GM08714 (cell line): ENCODE measurements around the gene MAN1A1.
"Not testable (repeated sequence)": the region's sequence is repeated elsewhere in the genome, so short reads cannot be mapped to it uniquely, and the experiment has no call there.

Experiments
- H3K4me3 ChIP-seq: fragments of 200-500 bp; sonication (Bioruptor generic); 2 replicates; pipeline ENCODE4 v1.5.1; 2014; ENCODE audit warnings: mild to moderate bottlenecking, low read length, inconsistent platforms
- ZNF274 ChIP-seq: IDR thresholded peaks from 2 replicates; pipeline ENCODE4 v1.6.1; 2012; ENCODE audit warnings: mild to moderate bottlenecking, low read depth, low read length

The MAN1A1 gene

DNA sequence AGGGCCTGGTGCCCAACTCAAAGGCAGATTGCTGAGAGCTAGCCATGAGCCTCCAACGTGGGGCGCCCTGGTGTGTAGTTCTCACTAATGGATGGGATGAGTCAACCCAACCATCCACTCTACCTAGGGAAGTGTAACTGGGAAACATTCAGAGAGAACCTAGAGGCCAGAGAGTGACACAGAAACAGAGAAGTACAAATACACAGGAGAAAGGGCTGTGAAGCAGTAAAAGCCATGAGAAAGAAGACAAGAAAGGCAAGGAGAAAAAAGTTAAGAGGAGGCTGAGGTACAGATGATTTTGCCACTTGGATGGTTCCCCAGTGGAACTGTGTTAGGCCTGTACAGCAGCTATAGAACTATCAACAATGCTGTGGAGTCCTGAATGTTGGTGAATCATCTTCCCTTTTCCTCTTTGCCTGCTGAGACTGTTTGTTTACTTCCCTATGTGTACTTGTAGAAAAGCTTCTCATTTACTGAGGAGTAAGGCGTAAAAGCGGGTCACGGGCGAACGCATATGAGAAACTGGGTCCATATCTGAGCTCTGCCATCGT lies 39.0 kb downstream of the MAN1A1 start:
- no peak for TF ChIP-seq ZNF274
- H3K4me3 ChIP-seq, result no peak overlapping the region

DNA sequence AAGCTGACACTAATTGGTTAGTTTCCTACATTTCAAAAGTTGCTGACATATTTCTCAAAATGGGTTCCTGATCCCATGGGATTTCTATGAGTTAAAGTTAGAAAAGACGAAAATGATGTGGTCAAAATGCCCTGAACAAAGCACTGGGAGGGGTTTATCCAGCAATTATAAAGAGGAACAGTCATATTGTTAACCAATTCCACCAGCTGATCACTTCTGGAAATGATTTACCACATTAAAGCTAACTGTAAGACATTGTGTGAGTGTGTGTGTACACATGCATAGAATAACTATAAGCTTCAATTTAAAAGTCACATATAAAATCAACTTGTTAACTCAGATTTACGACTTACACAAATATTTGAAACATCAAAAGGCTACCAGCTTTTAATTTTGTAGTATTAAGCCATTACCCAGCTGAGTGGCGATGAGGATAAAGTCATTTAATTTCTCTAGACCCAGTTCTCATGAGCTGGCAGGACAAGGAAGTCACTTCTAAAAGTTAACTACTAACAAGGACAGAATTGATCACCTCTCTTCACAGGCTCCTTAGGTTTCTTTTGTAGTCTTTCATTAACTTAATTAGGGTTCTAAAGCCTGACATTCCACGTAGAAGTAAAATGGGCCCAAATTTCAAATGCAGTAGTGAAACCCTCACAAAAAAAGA lies 40.4 kb downstream of the MAN1A1 start:
- no peak for TF ChIP-seq ZNF274

DNA sequence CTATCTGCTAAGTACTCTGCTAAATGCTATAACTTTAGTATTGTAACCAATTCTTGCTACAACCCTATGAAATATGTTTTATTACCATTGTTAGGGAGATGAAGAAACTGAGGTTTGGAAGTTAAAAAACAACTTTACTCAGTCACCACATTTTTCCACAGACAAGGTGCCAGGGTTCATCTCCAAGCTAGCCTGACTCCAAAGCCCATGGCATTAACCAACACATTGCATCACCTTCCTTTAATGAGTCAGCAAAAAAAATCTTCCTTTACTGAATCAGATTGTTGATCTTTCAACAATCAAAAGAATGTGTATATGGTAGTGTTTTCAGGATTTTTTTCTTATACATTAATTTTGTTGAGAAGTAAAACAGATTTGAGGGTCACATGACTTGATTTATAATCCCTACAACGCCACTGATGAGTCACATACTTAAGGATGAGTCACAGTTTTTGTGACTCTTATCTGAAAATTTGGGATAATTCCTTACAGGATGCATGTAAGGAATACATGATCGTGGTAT lies 41.5 kb downstream of the MAN1A1 start:
- H3K4me3 ChIP-seq, result no peak overlapping the region
- TF ChIP-seq ZNF274, result no peak

More for the DNA sequence above, 40.4 kb downstream of the MAN1A1 start:
- no peak overlapping the region for H3K4me3 ChIP-seq

DNA sequence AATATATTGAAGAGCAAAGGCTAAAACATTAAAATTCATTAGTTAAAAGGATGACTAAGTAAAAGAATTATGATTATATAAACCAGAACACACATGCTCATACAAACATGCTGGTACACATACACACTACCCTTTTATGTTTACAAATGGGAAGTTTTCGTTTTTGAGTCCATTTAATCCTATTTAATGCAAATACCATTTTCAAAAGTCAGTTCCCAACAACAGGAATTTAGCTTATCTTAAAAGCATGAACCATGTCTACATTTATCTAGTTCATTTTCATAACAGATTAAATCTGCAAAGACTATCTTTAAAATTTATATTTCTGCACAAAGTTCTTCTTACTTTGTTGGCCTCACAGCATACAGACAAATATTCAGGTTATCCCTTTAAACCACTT lies 42.5 kb downstream of the MAN1A1 start:
- no peak for TF ChIP-seq ZNF274
- no peak overlapping the region for H3K4me3 ChIP-seq

DNA sequence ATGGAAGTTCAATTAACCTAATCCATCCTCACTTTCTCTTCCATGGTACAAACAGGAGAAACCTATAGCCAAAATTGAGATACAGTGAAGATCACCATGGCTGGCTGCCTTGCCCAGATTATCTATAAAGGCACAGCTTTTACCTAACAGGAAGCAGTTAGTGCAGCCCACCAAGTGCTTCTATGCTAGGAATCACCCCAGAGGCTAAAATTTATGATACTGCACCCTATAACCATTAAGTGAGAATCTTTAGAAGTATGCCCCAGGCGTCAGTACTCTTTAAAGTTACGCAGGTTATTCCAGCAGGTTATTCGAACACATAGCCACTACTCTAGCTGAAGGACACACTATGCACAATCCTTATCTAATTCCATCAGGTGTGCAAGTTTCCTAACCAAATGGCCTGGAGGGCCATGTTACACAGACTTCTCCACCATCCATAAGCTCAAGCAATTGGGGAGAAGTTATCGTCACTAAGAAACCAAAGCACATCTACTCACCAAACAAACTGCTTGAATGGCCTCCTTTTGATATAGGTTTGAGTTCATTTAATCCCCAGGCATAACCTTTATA lies 43.1 kb downstream of the MAN1A1 start:
- no peak for TF ChIP-seq ZNF274
- no peak overlapping the region for H3K4me3 ChIP-seq

DNA sequence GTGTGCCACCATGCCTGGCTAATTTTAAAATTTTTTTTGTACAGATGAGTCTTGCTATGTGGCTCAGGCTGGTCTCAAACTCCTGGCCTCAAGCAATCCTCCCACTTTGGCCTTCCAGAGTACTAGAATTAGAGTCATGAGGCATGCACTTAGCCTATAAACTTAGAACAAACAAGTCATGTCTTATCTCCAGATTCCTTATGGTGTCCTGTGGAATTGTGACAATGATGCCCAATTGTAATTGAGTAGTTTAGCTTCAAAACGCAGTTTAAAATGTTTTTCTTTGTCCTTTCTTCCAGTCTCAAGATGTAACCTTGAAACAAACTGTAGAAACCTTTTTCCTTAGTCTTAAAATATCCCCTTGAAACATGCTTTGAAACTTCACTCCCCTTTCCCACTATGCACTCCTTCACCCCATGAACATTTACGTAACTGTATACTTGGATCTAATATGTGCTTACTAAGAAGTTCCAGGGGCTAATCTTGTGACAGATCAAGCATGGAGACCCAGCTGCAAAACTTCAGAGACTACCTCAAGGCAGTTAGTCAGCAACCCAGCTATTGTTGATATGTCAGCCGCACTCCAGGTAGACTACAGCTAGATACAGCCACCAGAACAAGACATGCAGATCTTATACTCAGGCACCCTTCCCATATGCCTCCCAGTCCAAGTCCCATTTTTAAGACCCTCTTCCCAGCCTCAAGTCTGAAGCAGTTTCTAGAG lies 46.2 kb downstream of the MAN1A1 start:
- H3K4me3 ChIP-seq, result no peak overlapping the region
- no peak for TF ChIP-seq ZNF274

DNA sequence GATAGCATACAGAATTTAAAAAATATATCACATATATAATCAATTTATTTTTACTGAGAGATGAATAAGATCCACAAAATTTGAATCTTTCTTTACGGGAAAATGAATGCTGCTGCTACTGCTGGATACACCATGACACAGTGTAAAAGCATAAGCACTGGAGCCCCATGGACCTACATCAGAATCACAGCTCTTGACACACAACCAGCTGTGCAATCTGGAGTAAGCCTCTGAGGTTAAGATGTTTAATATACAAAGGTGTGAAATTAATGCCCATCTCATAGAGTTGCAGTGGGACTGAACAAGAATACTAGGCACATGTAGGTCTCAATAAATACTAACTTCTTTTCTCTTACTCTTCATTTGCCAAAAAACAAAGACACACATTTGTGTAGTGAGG lies 48.1 kb downstream of the MAN1A1 start:
- TF ChIP-seq ZNF274, result no peak
- no peak overlapping the region for H3K4me3 ChIP-seq

DNA sequence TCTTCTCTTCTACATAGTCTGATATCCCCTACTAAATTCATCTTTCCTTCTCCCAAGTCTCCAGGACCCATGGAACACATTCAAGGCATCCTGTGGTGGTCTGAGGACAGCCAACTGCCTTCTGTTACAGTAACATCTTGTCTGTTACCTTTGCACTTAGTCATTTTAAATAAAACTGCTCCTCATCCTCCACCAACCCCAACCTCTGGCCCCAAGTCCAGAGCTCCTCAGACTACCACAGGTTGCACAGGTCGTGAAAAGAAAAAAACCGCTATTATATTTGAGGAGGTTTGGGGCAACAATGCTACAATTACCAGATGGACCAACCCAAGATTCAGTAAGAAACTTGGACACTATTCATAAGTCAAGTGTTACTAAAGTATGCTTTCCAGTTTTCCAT lies 49.9 kb downstream of the MAN1A1 start:
- H3K4me3 ChIP-seq, result no peak overlapping the region
- no peak for TF ChIP-seq ZNF274

DNA sequence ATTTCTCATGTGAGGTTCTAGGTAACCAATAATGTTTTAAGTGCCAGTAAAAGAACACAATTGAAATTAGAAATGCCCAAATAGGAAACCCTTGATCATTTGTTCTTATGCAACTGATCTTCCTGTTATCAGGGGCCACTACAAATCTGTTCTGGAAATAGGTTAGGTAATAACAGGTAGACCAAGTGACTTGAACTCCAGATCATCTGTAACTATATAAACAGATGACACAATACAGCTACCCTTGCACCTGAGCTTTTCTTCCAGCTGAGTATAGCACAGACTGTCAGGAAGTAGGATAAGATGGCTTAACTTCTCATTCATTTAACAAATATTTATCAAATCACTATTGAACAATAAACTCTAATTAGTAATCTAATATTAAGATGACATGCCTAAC lies 52.5 kb downstream of the MAN1A1 start:
- no peak for TF ChIP-seq ZNF274
- H3K4me3 ChIP-seq, result no peak overlapping the region

DNA sequence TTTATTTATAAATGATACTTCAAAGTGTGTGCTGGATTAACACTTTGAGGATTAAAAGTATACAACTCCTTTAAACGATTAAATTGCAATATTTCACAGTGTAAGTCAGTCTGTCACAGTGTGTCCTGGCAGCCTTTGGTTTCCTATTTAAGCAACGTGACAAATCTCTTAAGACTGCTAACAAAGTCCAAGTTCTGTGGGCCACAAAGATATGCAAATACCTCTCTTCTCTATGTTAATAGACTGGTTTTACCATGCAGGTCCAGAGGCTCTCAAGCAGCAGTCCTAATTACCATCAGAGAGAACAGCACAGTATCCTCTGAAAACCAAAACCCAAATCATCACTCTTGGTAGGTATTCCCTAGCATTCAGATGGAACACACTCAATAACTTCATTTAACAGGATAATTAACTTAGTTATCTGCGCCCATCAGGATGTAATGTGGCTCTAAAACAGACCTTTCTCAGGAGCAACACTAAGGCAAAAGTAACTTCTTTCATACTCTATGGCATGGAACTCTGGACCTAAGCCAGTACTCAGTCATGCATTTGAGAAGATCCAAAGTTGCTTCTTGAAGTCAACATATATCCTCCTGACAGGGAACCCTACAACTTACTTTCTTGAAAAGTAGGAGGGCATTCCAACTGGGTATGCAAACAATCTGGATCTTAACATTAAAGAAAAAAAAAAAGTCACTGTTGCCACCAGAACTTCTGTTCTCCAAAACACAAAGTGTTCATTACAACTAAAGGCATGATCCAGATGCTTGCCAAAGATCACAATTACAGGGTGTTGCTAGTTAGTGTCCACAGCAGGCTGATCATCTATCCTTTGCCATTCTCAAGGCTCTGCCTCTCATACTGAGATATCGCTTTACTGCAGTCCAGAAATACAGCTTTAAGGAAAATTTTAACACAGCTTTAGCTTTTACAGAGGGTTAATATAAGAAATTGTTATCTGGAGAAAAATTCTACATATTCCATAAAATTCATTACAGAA lies 53.2 kb downstream of the MAN1A1 start:
- no peak overlapping the region for H3K4me3 ChIP-seq

DNA sequence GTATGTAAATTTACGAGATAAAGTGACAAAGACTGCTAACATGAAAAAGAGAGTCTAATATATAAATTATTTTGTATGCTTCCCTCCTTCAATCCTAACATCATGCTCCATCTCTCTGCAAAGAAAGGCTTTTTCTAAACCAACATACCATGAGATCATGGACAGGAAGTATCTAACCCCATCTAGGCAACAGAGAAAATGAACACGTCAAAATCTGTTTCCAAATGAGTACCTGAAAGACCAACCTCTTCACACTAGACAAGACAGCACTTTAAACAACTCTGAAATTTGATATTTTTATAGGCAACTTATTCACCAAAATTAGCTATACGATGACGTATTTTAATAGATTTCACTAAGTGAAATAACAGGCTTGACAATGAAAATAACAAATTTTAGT lies 54.6 kb downstream of the MAN1A1 start:
- TF ChIP-seq ZNF274, result no peak
- H3K4me3 ChIP-seq, result no peak overlapping the region

More for the DNA sequence above, 53.2 kb downstream of the MAN1A1 start:
- no peak for TF ChIP-seq ZNF274

DNA sequence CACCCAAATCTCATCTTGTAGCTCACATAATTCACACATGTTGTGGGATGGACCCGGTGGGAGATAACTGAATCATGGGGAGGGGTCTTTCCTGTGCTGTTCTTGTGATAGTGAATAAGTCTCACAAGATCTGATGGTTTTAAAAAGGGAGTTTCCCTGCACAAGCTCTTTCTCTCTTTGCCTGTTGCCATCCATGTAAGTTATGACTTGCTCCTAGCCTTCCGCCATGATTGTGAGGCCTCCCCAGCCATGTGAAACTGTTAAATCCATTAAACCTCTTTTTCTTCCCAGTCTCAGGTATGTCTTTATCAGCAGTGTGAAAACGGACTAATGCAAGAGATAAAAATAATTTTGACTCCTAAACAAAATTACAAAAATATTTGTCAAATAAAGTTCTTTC lies 58.5 kb downstream of the MAN1A1 start:
- not testable (repeated sequence) for H3K4me3 ChIP-seq

DNA sequence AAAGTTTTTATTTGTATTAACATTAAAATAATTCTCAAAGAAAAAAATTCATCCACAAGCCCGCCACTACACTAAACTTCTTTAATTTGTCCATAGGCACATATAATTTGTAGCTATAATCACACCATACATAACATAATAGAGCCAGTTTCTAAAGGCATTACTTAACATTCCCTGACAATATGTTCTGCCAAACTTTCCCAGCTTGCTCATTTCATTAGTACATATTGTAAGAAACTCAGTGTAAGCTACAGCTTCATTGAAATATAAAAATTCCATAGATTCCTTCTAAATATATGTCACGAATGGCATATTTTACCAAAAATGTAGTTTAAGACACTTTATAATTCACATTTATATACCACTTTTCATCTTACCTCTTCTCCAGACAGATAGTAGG lies 59.3 kb downstream of the MAN1A1 start:
- no peak for TF ChIP-seq ZNF274
- no peak overlapping the region for H3K4me3 ChIP-seq

DNA sequence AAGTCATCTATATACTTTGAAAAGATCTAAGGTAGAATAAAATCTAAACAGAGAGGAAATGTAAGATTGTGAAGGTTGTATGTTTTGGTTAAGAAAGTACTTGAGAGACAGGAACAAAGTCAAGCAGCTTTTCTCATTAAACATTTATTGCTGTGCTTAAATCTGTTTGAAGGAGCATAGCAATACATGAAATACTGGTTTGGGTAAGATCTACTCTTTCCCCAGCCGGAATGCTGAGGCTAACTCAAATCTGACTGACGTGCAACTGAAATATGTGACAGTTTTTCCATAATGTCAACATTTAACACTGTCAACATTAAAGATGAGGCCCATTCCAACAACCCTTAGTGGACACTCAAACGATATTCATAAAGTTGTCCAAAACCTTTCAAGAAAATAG lies 59.9 kb downstream of the MAN1A1 start:
- H3K4me3 ChIP-seq, result no peak overlapping the region
- no peak for TF ChIP-seq ZNF274
